ENCODE data around the gene RMND1.

RMND1 gene

DNA sequence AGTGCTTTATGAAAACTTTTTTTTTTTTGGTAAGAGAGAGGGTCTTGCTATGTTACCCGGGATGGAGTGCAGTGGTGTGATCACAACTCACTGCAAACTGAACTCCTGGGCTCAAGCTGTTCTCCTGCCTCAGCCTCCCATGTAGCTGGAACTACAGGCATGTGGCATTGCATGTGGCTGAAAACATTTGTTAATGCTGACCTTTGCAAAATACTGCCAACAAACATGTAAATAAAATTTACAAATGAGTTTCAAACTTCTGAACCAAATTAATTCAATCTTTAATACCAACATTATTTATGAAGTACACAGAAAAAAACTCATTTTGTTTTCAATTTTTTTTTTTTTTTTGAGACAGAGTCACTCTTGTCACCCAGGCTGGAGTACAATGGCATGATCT lies 34.4 kb downstream of the RMND1 start:
- no peak for DNase-seq (ENCODE audit: low spot score)

DNA sequence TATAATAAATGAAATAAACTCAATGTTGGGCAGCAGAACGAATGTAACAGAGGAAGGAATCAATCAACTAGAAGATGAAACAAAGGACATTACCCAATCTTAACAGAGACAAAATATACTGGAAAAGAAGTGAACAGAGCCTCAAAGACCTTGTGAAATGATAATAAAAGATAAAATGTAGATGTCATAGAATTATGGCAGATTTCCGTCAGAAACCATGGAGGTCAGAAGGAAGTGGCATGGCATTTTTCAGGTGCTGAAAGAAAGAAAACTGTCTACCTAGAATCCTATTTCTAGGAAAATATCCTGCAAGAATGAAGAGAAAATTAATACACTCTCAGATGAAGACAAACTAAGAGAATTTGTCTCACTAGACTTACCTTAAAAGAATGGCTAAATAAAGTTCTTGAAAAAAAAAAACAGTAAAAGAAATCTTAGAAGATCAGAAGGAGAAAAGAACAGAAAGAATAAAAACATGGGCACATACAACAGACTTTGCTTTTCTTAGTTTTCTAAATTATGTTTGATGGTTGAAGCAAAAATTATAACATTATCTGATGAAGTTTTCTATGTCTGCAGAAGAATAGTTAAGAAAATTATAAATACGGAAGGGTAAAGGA lies 37.2 kb downstream of the RMND1 start:
- no peak for DNase-seq (ENCODE audit: low spot score)

DNA sequence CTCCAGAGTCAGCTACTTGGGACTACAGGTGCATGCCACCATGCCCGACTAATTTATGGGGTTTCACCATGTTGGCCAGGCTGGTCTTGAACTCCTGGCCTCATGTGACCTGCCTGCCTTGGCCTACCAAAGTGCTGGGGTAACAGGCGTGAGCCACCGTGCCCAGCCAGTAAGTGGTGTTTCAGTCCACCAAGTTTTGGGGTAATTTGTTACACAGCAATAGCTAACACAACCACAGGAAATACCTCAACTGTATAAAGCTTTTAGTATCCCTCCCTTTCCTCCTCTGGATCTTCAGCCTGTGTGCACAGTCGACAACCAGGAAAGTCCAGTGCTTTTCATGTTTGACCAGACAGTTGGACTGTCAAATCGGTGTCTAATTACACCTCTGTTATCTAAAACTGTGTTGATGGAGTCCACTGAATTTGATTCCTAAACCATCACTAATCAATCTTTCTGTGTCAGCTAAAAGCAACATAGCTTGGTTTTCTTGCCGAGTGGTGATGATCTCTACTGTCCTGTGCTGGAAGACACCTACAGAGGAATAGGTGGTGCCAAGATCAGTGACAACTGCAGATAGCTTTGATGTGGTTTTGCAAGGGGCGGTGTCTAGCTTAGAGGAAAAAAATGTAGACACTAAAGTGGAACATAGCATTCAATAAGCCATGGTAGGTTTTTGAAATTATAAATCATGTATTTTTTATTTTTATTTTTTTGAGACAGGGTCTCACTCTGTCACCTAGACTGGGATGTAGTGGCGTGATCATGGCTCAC lies 38.4 kb downstream of the RMND1 start:
- peak; percentile 77 for DNase-seq (ENCODE audit: low spot score)

DNA sequence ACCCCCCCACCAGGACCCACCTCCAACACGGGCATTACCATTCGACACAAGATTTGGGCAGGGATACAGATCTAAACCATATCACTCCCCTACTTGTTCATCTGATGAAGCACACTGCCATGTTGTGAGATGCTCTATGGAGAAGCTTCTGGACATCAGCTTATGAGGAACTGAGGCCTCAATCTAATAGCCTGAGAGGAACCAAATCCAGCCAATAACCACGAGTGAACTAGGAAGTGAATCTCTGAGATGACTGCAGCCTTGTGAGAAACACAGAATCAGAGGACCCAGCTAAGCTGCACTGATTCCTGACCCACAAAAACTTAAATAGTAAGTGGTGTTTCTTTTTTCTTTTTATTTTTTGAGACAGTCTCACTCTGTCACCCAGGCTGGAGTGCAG lies 39.0 kb downstream of the RMND1 start:
- no peak for DNase-seq (ENCODE audit: low spot score)

DNA sequence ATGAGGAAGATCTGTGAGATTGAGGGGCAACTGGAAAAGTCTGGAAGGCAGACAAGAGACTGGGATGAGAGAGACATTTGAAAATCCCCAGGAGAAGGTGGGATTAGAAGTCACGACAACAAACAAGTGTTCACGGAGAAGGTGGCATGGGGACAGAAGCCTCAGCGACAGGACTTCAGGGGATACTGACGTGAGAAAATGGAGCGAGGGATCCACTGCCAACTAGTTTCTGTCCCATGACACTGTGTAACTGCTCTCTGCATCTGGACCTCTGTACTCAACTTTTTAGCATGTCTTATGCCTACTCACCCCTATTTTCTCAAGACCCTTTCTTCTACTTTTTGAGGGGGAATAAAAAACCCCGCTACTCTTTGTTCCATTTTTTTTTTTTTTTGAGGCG lies 42.2 kb downstream of the RMND1 start:
- no peak for DNase-seq (ENCODE audit: low spot score)

DNA sequence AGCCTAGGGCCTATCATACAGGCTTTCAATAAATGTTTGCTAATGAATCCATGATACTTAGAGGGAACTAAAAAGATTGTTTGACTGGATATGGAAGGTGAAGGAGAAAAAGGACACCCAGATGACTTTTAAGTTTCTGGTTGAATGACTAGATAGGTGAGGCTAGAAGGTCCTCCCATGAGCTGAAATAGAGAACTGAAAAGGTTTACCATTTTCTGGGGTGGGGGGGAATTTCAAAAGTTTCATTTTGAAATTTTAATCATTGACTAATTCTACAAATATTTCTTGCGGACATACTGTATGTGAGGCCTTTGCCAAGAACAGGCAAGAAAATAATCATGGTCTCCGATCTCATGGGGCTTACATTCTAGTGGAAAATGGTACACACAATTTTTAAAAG lies 42.7 kb downstream of the RMND1 start:
- DNase-seq (ENCODE audit: low spot score): no peak

DNA sequence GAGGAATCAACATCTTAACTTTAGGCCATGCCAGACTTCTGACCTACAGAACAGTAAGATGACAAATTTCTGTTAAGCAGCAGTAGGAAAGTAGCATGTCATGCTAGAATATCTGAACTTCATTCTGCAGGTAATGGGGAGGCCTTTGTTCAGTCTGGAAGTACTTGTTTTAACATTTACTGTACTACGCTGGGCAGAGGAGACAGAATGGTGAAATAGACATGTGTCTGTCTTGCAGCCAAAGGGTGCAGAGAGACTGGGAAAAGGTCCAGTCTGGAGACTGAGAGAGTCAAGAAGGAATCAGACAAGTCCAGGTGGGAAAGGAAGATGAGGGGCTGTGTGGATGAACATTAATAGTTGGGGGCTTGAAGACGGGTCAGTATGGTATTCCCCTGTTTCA lies 43.1 kb downstream of the RMND1 start:
- no peak for DNase-seq (ENCODE audit: low spot score)

DNA sequence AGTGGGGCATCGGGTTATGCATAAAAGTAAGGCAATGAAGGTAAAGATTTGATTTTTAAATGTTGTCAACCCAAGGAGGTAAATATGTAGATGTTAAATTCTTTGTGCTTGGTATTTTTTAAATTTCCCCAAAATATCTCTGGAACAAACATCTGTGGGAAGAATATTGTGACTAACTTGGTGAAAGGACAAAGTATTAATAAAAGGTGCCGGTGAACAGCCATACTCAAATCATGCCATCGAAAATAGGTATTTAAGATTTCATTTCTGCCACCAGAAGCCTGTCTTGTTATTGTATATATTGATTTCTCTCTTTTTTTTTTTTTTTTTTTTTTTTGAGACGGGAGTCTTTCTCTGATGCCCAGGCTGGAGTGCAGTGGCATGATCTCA lies 48.0 kb downstream of the RMND1 start:
- DNase-seq (ENCODE audit: low spot score): no peak

DNA sequence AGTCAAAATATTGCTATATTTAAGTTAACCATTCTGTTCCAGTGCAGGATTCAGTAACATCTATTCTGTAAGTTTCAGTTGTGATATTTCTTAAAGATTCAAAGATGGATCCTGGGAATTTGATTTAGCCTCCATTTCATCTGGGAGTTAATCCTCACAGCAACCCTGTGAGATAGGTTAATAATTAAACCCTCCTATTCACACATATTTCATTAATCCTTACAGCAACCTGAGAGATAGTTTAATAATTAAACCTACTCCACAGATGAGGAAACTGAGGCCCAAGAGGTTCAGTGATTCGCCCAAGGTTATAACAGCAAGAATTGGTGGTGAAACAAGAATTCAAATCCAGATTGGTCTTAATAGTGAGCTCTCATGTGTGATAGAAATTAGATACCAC lies 49.7 kb downstream of the RMND1 start:
- DNase-seq (ENCODE audit: low spot score): no peak

DNA sequence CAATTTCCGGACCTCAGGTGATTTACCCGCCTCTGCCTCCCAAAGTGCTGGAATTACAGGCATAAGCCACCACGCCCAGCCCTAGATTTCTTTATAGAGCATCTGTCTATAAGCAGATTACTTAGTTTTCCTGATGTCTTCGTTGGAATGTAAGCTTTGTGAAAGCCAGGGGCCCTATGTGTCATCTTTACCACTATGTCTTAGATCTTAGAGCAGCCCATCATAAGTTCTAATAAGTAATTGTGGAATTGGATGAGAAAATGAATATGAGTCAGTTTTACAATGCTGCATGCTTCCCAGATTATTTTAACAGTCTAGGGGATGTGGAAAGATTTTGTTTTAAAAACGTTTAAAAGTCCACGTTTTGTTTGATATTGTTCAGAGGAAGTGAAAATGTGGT lies 51.5 kb downstream of the RMND1 start:
- DNase-seq (ENCODE audit: low spot score): no peak

DNA sequence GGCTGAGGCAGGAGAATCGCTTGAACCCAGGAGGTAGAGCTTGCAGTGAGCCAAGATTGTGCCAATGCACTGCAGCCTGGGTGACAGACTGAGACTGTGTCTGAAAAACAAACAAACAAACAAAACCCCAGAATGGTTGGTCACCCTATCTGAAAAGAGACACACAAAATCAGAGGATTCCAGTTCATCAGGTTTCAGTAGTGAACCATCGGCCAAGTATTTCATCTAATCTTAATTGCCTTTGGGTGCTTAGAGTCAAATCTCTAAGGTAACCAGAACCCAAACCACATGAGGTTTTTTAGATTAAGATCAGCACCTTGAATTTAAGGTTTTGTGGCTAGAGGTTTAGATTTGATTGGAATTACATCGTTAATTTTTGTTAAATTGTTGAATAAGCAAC lies 52.2 kb downstream of the RMND1 start:
- no peak for DNase-seq (ENCODE audit: low spot score)

DNA sequence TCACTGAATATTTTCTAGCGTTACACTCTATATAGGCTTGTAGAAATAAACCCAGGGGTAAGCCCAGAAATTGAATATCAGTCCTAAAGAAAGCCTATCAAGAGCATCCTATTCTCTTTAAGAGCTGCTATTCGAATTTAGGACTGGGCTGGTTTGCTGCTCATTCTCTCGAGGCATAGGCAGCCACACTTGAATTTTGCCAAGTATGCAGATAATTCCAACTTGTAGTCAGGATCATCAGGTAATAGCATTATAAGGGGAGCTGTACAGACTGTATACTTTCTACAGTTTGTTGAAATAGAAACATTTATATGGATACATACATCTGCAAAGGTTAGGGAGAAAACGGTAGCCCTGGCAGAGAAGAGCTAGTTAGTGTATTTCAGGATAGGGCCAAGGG lies 58.5 kb downstream of the RMND1 start:
- DNase-seq (ENCODE audit: low spot score): no peak

DNA sequence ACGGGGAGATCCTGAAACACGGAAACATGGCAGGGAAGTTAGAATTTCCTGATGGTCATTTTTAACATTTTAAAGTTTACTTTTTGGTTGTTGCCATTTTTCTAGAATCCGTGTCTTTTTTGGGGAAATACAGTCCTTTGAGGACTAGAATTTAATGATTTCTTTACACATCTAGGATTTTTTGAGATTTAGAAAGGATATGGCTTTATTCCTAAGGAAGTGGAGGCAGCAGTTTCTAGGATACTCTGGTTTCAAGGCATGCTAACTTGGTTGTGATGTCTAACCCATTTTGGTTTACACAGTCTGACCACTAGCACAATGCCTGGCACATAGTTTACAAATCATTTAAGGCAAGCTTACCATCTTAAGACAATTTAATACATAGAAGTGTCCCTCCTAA lies 59.5 kb downstream of the RMND1 start:
- DNase-seq (ENCODE audit: low spot score): no peak

DNA sequence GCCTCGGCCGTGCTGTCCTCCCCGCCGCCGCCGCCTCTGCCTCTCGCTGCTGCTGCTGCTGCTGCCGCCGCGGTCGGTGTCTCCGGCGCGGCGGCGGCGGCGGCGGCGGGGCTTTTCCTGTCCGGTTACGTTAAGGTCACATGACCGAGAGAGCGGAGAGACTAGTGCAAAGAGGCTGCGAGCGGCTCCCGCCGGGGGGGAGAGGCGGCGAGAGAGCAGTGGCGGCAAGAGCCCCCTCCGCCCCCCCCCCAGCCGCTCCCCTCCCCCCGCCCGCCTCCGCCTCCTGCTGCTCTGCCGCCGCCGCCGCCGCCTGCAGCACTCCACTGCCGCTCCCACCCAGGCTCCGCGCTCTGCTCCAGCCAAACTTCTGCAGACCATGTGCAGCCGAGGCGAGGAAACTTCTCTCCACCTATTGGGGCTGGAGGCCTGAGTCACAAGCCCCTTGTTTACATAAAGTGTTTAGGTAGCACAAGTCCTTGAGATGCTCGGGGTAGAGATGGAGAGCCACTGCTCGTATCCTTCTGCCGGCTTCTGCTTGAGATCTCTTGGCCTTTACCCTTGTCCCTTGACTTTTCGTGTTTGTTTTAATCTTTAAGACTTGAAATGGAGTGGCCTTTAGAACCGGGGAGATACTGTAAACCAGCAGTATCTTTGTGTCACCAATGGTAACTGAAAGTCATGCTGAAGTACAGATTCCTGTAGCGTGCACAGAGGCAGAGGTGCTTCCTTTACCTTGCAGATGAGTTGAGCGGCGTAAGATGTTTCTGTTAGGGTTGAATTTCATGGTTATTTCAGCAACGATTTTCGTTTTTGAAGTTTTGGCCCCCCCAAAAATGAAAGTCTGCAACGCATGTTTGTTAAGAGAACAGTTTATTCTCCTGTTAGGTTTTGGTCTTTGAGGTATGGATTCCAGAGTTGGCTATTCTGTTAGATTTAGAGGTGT lies 60.2 kb downstream of the RMND1 start, which contains the start of gene ZBTB2:
TSS of gene ZBTB2 (minus strand) at position 89 of the 943 bp plus-strand sequence. CDS start 17,922 bp downstream, outside the sequence.
- DNase-seq (ENCODE audit: low spot score): peak; percentile 63

DNA sequence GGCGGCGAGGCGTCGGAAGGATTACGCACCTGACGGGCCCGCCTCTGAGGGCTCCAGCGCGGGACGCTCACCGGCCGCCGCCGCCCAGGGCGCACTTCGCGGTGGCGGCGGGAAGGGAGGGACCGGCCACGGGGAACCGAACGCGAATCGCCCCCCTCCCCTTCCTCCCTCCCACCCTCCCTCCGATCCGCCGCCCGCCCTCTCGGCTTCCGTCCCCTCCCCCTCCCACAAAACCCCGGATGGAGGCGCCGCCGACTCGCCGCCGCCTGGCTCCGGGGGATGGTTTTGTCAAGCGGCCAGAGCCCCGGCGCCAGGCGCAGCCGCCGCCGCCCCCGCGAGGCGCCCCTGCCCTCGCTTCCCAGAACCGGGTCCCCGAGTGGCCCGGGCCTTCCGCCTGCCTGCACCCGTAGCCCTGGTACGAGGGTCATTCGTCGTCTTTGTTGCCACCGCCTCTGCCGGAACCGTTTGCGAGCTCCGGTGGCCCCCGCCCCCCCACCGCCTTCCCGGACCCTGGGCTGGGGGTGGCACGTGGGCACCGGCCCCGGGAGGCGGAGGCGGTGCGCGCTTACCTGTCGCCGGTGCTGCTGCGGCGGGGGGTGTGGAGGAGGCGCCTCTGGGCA lies 61.0 kb downstream of the RMND1 start:
- peak; percentile 81 for DNase-seq (ENCODE audit: low spot score)

DNA sequence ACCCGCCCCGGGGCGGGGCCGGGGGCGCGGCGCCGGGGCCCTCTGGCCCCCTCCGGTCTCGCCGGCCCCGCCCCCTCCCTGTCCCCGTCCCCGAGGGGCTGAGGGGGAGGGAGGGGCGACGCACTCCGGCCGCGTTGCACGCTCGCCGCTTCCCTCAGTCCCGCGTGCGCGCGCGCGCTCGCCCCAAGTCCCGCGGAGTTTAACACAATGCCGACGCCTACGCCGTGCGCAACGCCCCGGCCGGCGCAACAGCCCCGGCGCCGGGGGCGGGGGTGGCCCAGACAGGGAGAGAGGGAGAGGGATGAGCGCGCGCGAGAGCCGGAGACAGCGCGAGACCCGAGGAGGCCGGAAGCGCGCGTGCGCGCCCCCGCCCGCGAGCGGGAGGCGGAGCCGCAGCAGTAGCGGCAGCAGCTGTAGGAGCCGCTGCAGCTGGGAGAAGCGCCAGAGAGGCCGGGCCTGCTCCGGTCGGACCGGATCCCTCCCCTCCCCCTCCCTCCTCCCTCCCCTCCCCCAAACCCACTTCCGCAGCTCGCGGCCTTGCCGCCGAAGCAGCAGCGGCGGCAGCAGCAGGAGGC lies 61.6 kb downstream of the RMND1 start:
- peak; percentile 97 for DNase-seq (ENCODE audit: low spot score)

DNA sequence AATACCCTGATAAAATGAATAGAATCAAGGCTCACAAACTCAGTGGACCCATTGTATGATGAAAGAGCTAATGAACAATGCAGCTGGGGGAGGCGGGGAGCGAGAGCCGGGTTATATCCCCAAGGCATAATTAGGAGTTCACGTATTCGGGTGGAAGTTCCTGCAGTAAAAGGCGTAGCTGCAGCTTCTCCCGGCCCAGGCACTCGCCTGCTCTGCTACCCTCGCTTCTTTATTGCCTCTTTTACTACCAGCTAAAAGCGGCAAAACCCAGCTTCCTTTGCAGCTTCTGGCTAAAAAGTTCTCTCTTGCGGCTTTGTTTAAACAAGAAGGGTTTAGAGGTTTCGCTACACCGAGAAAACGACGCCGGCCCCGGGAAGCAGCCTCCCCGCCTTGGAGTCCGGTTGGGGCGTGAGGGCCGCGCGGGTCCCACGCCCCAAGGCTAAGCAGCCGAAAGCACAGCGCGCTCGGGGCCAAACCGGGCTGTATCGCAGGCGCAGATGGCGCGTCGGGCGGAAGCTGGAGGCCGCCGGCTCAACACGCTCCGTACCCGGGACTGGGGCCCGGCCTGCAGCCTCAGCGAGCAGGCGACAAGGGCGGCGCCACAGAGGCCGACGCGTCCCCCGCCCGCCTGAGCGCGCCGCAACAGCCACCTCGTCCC lies 62.2 kb downstream of the RMND1 start:
- DNase-seq (ENCODE audit: low spot score): peak; percentile 37

DNA sequence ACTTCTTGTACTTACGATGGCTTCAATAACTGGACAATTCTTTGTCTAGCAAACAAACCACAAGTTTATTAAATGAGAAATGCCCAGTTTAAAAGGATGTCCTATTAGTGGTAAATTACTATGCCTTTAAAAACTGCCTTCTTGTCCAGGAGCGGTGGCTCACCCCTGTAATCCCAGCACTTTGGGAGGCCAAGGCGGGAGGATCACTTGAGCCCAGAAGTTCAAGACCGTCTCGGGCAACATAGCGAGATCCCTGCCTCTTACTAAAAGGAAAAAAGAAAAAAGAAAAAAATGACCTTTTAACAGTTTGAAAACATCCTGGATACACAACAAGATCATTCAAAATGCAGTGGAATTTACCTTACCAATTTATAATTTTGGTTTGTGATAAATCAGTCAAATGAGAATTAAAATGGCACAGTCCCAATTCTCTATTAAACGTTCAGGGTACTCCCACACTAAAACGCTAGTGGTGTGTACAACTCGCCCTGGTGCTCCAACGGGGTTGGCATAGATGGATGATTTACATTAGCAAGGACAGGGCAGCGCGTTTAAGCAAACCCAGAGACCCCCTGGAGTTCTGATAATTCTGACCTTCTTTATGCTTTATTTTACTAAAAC lies 62.8 kb downstream of the RMND1 start:
- DNase-seq (ENCODE audit: low spot score): no peak

DNA sequence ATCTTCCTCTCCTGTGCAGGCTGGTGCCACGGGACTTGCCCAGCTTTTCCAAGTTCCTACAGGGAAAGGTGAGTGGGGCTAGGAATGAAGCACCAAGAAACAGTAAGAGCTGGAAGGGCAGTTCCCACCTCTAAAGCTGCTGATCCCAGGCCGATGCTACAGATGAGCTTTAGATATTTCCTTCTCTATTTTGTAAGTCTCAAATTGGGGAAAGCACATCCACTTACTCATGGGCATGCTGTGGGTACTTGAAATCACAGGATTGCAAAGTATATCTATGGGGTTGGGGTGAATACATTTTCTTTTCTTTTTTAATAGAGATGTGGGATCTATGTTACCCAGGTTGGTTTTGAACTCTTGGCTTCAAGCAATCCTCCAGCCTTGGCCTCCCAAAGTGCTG lies 63.7 kb downstream of the RMND1 start:
- DNase-seq (ENCODE audit: low spot score): no peak

DNA sequence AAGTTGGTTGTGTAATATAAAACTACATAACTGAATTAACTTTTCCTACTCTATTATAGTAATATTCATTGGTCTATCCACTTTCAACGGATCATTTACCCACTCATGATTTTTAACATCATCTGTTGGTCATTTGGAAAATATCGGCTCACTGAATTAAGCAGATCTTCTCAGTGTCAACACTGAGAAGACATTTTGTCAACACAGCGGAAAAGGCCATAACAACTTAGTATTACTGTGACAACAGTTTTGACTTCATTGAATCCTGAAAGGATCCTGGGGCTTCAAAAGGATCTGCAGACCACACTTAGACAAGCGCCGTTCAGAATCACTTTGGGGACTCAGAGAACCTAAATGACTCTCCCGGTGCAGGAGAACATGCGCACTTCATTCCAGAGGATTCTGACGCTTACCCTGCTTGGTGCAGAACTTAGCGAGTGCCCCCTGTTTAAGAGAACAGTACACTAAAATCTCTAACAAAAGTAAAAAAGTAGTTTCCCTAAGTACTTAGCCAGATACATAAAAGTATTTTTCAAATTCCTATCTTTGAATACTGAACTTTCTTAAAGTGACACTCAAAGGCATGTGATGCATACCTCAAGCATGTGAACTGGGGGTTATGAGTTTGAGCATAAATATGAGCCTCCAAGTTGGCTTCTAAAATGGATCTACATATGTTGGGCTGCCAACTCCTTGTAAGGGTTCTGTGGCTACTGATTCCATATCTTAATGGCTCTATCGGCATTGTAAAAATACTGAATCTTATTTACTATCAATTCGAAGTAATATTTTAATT lies 64.6 kb downstream of the RMND1 start:
- DNase-seq (ENCODE audit: low spot score): no peak
